ENCODE measurements around the gene USHBP1. TPM values are rescaled to one million over a fixed set of nuclear protein-coding genes. Genes with fewer than 3 reads are reported as not detected.

The USHBP1 gene
- total and polyA plus RNA-seq, 2 of the 13 experiments (the other 11 are each of a cell fraction or from before 2014, with no cell fraction given) = 0.15 to 1.5 TPM

GRCh38 chr19:17226002-17226933 is 38.3 kb downstream of the USHBP1 start, which contains the start of gene OCEL1 (continued):
- TF ChIP-seq DR1 (CRISPR knock-in tag; IDR thresholded peaks at IDR 0.05) (peak; percentile 18; the same call in 1 of the 2 replicates), KAT7 (CRISPR knock-in tag; IDR thresholded peaks at IDR 0.05; ENCODE audit: borderline replicate concordance) (peak; percentile 71; the same call in 1 of the 2 replicates), ZNF20 (CRISPR knock-in tag; IDR thresholded peaks at IDR 0.05) (peak; percentile 42; the same call in 1 of the 2 replicates), NCOR1 (IDR thresholded peaks at IDR 0.05; ENCODE audit: borderline replicate concordance, low read length) (peak; percentile 73; the same call in 1 of the 2 replicates), ARNT2 (CRISPR knock-in tag; IDR thresholded peaks at IDR 0.05; ENCODE audit: low read depth) (peak; percentile 68; the same call in 1 of the 2 replicates), EHMT2 (IDR thresholded peaks at IDR 0.05; ENCODE audit: borderline replicate concordance, low read depth, low read length) (no peak), ZKSCAN5 (CRISPR knock-in tag; IDR thresholded peaks at IDR 0.05) (no peak), ZNF552 (CRISPR knock-in tag; IDR thresholded peaks at IDR 0.05; ENCODE audit: borderline replicate concordance) (no peak), MEIS2 (CRISPR knock-in tag; IDR thresholded peaks at IDR 0.05) (no peak; the same call in none of the 2 replicates), ZBTB25 (CRISPR knock-in tag; IDR thresholded peaks at IDR 0.05) (peak; percentile 82; the same call in 1 of the 2 replicates), ZNF558 (CRISPR knock-in tag; IDR thresholded peaks at IDR 0.05; ENCODE audit: borderline replicate concordance) (peak; percentile 81; the same call in 1 of the 2 replicates), NR2F2 (IDR thresholded peaks at IDR 0.05; ENCODE audit: borderline replicate concordance, low read depth) (peak; percentile 20; the same call in 1 of the 2 replicates), FOXJ3 (CRISPR knock-in tag; IDR thresholded peaks at IDR 0.05; ENCODE audit: borderline replicate concordance) (peak; percentile 39; the same call in 1 of the 2 replicates), ZNF350 (CRISPR knock-in tag; IDR thresholded peaks at IDR 0.05; ENCODE audit: borderline replicate concordance, low read depth) (peak; percentile 72), ZNF710 (CRISPR knock-in tag; IDR thresholded peaks at IDR 0.05; ENCODE audit: borderline replicate concordance) (peak; percentile 71), CEBPG (CRISPR knock-in tag; IDR thresholded peaks at IDR 0.05) (peak; percentile 69)
- TF ChIP-seq, protein P1, sequence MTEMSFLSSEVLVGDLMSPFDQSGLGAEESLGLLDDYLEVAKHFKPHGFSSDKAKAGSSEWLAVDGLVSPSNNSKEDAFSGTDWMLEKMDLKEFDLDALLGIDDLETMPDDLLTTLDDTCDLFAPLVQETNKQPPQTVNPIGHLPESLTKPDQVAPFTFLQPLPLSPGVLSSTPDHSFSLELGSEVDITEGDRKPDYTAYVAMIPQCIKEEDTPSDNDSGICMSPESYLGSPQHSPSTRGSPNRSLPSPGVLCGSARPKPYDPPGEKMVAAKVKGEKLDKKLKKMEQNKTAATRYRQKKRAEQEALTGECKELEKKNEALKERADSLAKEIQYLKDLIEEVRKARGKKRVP (CRISPR knock-in tag; IDR thresholded peaks at IDR 0.05) = peak in 1 of 2 experiments; percentile 40; a peak in 1 of 4 replicates
- TF ChIP-seq, protein P2, sequence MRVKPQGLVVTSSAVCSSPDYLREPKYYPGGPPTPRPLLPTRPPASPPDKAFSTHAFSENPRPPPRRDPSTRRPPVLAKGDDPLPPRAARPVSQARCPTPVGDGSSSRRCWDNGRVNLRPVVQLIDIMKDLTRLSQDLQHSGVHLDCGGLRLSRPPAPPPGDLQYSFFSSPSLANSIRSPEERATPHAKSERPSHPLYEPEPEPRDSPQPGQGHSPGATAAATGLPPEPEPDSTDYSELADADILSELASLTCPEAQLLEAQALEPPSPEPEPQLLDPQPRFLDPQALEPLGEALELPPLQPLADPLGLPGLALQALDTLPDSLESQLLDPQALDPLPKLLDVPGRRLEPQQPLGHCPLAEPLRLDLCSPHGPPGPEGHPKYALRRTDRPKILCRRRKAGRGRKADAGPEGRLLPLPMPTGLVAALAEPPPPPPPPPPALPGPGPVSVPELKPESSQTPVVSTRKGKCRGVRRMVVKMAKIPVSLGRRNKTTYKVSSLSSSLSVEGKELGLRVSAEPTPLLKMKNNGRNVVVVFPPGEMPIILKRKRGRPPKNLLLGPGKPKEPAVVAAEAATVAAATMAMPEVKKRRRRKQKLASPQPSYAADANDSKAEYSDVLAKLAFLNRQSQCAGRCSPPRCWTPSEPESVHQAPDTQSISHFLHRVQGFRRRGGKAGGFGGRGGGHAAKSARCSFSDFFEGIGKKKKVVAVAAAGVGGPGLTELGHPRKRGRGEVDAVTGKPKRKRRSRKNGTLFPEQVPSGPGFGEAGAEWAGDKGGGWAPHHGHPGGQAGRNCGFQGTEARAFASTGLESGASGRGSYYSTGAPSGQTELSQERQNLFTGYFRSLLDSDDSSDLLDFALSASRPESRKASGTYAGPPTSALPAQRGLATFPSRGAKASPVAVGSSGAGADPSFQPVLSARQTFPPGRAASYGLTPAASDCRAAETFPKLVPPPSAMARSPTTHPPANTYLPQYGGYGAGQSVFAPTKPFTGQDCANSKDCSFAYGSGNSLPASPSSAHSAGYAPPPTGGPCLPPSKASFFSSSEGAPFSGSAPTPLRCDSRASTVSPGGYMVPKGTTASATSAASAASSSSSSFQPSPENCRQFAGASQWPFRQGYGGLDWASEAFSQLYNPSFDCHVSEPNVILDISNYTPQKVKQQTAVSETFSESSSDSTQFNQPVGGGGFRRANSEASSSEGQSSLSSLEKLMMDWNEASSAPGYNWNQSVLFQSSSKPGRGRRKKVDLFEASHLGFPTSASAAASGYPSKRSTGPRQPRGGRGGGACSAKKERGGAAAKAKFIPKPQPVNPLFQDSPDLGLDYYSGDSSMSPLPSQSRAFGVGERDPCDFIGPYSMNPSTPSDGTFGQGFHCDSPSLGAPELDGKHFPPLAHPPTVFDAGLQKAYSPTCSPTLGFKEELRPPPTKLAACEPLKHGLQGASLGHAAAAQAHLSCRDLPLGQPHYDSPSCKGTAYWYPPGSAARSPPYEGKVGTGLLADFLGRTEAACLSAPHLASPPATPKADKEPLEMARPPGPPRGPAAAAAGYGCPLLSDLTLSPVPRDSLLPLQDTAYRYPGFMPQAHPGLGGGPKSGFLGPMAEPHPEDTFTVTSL (CRISPR knock-in tag; IDR thresholded peaks at IDR 0.05; ENCODE audit: borderline replicate concordance) = 0 out of 2 replicates have a peak, but pooled peaks have one; percentile 44

Data from HepG2 (cell line).